GM11168 (cell line): ENCODE measurements around the gene CA4.

Experiments used
- in situ Hi-C: fragments of 300-500 bp; cut with MboI; formaldehyde crosslinking; loops from one replicate; pipeline ENCODE4 v1.12.0; 2022; ENCODE audit warnings: low sequenced_read_pairs; ENCODE audit not compliant: unreplicated experiment

Gene CA4

DNA sequence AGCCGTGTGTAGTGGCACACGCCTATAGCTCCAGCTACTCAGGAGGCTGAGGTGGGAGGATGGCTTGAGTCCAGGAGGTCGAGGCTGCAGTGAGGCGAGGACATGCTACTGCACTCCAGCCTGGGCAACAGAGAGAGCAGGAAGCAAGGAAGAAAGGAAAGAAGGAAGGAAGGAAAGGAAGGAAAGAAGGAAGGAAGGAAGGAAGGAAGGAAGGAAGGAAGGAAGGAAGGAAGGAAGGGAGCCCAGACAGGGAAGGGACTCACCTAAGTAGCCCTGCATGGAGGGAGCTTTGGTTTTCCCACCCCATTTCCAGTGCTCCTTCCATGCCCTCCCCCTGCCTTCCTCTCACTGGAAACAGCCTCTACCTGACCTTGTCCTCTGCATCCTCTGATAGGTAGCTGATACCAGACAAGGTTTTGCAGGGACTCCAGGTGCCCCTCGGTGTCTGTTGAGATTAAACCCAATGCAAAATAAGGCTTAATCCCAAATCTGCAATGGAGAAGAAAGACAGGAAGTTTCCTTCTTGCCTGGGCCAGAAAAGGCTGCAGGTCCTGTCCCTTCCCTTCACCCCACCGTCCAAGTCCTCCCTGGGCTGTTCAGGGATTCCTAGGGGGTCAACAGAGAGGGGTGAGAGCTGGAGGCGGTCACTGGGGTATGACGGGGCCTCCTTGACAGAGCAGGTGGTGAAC, 21.5 kb upstream of the CA4 start:
- in situ Hi-C loops: no loop called here

DNA sequence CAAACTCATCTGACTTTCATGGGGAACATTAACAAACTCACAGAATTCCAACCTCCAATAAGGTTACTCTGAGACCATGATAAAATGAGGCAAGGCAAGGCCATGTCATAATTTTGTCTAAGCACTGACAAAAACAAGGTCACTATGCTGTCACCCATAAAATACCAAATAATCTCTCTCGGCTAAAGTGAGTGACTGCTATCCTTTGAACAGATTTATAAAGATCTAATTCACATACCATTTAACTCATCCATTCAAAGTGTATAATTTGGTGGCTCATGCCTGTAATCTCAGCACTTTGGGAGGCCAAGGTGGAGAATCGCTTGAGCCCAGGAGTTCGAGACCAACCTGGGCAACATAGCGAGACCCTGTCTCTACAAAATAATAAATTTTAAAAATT, 20.6 kb upstream of the CA4 start:
- in situ Hi-C loops: no loop called here

GRCh38 chr17:60130466-60130865, 19.3 kb upstream of the CA4 start:
- in situ Hi-C loops: no loop called here

- in situ Hi-C loops: no loop called here
Observed at GRCh38 chr17:60134396-60135150, 15.2 kb upstream of the CA4 start.

GRCh38 chr17:60135151-60135950, 14.4 kb upstream of the CA4 start:
- in situ Hi-C loops: no loop called here

- in situ Hi-C loops: no loop called here
Observed at GRCh38 chr17:60135951-60136666, 13.7 kb upstream of the CA4 start.

DNA sequence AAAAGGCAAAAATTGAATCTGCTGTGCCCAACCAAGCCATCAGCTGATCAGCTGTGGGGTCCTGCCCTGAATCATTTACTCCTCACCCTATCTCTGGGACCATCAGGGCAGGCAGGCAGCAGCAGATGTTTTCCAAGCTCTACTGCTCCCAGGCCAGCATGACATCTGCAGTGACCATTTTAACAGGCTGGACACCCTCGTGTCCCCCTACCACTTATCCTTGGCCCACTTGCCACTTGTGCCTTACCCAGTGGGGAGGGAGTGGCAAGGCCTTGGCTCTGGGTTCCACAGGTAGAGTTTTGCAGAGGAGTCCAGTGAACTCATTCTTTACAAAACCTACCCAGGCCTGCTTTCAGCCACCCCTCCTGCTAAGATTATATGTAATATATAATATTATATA, 12.0 kb upstream of the CA4 start:
- in situ Hi-C loops: no loop called here

- in situ Hi-C loops: no loop called here
Observed at GRCh38 chr17:60138769-60139437, 10.9 kb upstream of the CA4 start.

- in situ Hi-C loops: loop anchor here (10.0 kb wide), 1 partner anchor 295 kb away; no protein-coding TSS in a partner anchor
Observed at GRCh38 chr17:60139438-60140285, 10.1 kb upstream of the CA4 start.

DNA sequence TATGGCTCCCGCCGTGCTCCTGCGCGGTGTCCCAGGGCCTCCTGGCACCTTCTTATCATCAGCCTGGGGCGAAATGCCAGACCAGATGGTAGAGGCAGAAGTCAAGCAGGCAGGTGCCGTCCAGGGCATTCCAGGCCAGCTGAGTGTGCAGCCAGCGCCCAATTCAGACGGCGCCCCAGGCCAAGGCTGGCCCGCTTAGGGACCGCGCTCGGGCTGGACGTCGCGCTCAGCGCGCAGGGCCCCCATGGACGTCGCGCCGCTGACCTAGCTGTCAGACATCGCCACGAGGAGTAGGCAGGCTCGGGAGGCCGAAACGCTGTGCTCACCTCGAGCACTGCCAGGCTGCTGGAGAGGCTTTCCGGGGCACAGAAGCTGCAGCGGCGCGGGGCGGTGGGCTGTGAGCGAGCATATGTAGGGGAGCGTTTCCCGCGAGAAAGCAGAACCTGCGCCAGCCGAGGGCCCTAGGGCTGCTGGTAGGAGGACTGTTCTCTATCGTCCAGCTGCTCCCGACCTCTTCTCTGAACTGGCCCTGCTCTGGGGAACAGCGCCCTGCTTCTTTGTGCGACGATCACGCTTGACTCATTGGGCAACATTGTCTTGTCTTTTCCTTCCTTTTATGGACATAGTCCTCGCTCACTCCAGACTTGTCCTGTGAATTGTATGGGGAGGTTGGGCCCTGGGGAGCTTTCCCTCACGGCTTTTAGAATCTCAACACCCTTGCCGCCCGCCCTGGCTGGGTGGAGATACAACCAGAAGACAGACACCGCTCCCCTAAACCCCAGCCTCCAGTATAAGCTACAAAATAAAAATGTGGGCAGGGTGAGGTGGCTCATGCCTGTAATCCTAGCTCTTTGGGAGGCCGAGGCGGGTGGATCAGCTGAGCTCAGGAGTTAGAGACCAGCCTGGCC, 8.4 kb upstream of the CA4 start:
- in situ Hi-C loops: loop anchor here (10.0 kb wide), 1 partner anchor 293 kb away; no protein-coding TSS in a partner anchor

DNA sequence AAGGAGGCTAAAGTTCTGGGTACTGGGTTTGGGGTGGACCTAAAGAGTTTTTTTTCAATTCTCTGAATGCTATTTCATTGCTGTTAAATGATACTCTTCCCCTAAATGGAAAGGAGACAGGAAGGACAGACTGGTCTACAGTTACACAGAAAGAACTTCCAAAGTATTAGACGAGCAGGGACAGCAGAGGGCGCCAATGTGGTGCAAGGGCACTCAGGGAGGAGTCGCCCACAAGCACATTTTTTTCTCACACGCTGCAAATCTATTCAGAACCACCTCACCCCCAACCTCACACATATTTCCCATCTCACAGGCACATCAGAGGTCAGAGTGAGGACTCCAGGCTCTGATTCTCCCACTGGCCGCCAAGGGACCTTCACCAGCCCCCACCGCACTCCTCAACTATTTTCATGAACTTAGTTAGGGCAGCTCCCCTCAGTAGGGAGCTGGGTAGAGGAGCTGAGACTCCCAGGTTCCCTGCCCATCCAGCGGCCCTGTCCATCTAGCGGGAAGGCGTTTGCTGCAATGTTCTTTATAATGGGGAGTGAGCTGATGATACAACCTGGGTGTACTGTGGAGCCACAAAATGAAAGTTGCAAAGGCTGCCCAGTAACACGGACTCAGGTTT, 6.8 kb upstream of the CA4 start:
- in situ Hi-C loops: loop anchor here (10.0 kb wide), 1 partner anchor 292 kb away; no protein-coding TSS in a partner anchor

- in situ Hi-C loops: loop anchor here (10.0 kb wide), 1 partner anchor 290 kb away; no protein-coding TSS in a partner anchor
Observed at GRCh38 chr17:60145006-60145935, 4.5 kb upstream of the CA4 start.

DNA sequence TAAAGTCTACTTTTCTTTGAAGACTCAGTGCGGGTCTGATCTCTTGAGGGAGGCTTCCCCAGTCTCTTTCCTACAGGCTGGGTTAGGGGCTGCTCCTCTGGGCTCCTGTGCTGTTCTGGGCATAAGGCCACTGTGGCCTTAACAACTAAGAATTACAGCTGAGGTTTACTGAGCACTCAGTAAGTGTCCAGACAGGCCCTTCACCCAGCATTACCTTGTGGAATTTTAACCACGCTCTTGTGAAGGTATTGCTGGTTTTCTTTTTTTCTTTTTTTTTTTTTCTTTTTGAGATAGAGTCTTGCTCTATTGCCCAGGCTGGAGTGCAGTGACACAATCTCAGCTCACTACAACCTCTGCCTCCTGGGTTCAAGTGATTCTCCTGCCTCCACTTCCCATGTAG, 3.6 kb upstream of the CA4 start:
- in situ Hi-C loops: loop anchor here (10.0 kb wide), 1 partner anchor 289 kb away; no protein-coding TSS in a partner anchor

GRCh38 chr17:60147553-60148223, 2.1 kb upstream of the CA4 start:
- in situ Hi-C loops: loop anchor here (10.0 kb wide), 1 partner anchor 287 kb away; no protein-coding TSS in a partner anchor

DNA sequence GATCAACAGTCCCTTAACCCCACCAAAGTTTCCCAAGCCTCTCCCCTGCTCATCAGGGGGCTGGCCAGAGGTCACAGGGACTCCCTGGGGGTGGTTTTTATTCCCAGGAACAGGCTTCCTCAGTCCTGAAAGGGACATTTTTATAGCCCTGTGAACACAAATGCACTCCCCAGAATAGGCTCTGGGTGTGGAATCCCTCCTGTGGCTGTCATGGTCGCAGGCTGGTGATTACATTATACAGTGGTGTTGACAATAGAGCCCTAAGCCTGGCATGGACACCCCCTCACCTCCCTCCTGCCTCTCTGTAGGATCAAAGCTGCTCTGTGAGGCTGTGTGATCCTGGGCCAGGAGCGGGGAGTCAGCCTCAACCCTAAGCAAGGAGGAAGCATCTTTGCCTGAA, 1.4 kb upstream of the CA4 start:
- in situ Hi-C loops: loop anchor here (10.0 kb wide), 1 partner anchor 286 kb away; no protein-coding TSS in a partner anchor
